WTC11 (cell line): ENCODE data around the gene XRCC4.

ENCODE experiments used
- CREM ChIP-seq: sonication (generic); formaldehyde crosslinking; IDR thresholded peaks from 2 replicates; pipeline ENCODE4 v1.8.1; 2022; ENCODE audit warnings: mild to moderate bottlenecking, missing genetic modification reagents, moderate library complexity
- ELF4 ChIP-seq: sonication (generic); formaldehyde crosslinking; IDR thresholded peaks from 2 replicates; pipeline ENCODE4 v1.8.1; 2022; ENCODE audit warnings: low read depth, mild to moderate bottlenecking, moderate library complexity, missing genetic modification reagents
- ETV6 ChIP-seq: sonication (generic); formaldehyde crosslinking; IDR thresholded peaks from 2 replicates; pipeline ENCODE4 v1.8.1; 2022; ENCODE audit warnings: mild to moderate bottlenecking, missing genetic modification reagents
- FOXK1 ChIP-seq: sonication (generic); formaldehyde crosslinking; IDR thresholded peaks from 2 replicates; pipeline ENCODE4 v1.8.0; 2022; ENCODE audit warnings: mild to moderate bottlenecking, moderate library complexity, missing genetic modification reagents
- SOX15 ChIP-seq: fragments of 250-450 bp; sonication (Bioruptor Pico); IDR thresholded peaks from 2 replicates; pipeline ENCODE4 v1.9.0; 2021; ENCODE audit warnings: mild to moderate bottlenecking
- SP1 ChIP-seq: sonication (generic); formaldehyde crosslinking; conservative IDR thresholded peaks from 2 replicates; pipeline ENCODE4 v1.8.1; 2022; ENCODE audit warnings: missing genetic modification reagents
- TEAD1 ChIP-seq: sonication (generic); formaldehyde crosslinking; IDR thresholded peaks from 2 replicates; pipeline ENCODE4 v1.8.0; 2022; ENCODE audit warnings: mild to moderate bottlenecking, missing genetic modification reagents
- ZNF281 ChIP-seq: sonication (generic); formaldehyde crosslinking; IDR thresholded peaks from 2 replicates; pipeline ENCODE4 v1.8.0; 2023; ENCODE audit warnings: mild to moderate bottlenecking, missing genetic modification reagents
- TF ChIP-seq, protein P1 (sequence below): fragments of 200-600 bp; IDR thresholded peaks from 2 replicates; pipeline ENCODE4 v1.8.0; 2022; ENCODE audit warnings: antibody characterized with exemption

- TF ChIP-seq, protein P1, sequence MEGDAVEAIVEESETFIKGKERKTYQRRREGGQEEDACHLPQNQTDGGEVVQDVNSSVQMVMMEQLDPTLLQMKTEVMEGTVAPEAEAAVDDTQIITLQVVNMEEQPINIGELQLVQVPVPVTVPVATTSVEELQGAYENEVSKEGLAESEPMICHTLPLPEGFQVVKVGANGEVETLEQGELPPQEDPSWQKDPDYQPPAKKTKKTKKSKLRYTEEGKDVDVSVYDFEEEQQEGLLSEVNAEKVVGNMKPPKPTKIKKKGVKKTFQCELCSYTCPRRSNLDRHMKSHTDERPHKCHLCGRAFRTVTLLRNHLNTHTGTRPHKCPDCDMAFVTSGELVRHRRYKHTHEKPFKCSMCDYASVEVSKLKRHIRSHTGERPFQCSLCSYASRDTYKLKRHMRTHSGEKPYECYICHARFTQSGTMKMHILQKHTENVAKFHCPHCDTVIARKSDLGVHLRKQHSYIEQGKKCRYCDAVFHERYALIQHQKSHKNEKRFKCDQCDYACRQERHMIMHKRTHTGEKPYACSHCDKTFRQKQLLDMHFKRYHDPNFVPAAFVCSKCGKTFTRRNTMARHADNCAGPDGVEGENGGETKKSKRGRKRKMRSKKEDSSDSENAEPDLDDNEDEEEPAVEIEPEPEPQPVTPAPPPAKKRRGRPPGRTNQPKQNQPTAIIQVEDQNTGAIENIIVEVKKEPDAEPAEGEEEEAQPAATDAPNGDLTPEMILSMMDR: no peak
- TF ChIP-seq SP1 (CRISPR knock-in tag) (no peak), TEAD1 (CRISPR knock-in tag) (no peak), ELF4 (CRISPR knock-in tag) (no peak), ETV6 (CRISPR knock-in tag) (no peak), FOXK1 (CRISPR knock-in tag) (no peak), ZNF281 (CRISPR knock-in tag) (no peak), CREM (no peak), SOX15 (no peak)
Measured at GRCh38 chr5:83157163-83157562, 79.8 kb downstream of the XRCC4 start.
